Measurements from ENCODE around the gene FGF14.

FGF14 gene

DNA sequence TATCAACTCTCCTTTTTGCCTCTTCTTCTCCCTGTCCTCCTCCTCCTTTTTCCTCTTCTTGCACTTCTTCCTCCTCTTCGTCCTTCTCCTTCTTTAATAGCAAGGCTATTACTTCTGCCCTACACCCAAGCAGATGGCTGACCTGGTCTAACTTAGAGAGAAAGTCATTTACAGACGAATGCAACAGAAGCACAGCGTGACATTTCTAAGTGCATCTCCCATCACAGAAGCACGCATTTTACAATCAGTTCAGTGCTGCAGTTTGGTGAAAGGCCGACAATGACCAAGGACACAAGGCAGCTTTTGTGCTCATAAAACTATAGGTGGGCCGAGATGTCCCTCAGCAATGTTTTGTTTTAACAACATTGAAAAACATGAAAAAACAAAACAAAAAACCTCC is 231.5 kb downstream of the FGF14 start:
- Histone ChIP-seq H3K79me2 (no peaks in the 10 kb centered on the region), H3K9me3 (ENCODE audit: control insufficient read depth, low read length) (no peaks in the 10 kb centered on the region), H3K9ac (no peak overlapping the region), H3K4me2 (ENCODE audit: low read length) (no peak overlapping the region), H3K4me1 (no peaks in the 10 kb centered on the region), H3K27me3 (ENCODE audit: control insufficient read depth, insufficient read depth, low read length) (no peaks in the 10 kb centered on the region), H2AFZ (no peak overlapping the region), H3K4me3 (ENCODE audit: low read depth, low read length) (no peak overlapping the region), H3K27ac (no peak overlapping the region), H3K36me3 (ENCODE audit: control insufficient read depth, insufficient read depth, low read length) (no peaks in the 10 kb centered on the region)
- TF ChIP-seq, protein P1, sequence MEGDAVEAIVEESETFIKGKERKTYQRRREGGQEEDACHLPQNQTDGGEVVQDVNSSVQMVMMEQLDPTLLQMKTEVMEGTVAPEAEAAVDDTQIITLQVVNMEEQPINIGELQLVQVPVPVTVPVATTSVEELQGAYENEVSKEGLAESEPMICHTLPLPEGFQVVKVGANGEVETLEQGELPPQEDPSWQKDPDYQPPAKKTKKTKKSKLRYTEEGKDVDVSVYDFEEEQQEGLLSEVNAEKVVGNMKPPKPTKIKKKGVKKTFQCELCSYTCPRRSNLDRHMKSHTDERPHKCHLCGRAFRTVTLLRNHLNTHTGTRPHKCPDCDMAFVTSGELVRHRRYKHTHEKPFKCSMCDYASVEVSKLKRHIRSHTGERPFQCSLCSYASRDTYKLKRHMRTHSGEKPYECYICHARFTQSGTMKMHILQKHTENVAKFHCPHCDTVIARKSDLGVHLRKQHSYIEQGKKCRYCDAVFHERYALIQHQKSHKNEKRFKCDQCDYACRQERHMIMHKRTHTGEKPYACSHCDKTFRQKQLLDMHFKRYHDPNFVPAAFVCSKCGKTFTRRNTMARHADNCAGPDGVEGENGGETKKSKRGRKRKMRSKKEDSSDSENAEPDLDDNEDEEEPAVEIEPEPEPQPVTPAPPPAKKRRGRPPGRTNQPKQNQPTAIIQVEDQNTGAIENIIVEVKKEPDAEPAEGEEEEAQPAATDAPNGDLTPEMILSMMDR (IDR thresholded peaks at IDR 0.05): no peak

DNA sequence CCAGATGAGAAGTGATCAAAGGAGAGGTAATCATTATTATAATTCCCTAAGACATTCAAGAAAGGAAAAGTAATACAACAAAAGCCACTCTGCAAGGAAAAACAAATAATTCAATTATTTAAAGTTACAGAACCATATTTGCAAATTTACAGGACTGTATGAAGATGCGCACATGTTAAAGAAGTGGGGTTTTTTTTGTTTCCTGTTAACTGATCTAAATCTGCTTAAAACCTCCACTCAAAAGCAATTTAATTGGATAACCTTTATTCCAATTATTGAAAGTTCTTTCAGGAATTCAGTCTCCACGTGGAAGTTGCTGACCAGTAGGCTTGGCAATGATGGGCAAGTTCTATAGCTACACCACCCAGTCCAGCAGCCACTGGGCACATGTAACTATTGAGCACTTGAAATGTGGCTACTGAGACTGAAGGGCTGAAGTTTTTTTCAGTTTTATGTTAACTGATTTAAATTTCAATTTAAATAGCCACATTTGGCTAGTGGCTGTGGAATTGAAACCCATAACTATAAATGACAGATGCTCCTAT is 232.3 kb downstream of the FGF14 start:
- H3K79me2 ChIP-seq: no peaks in the 10 kb centered on the region
- H3K27me3 ChIP-seq (ENCODE audit: control insufficient read depth, insufficient read depth, low read length): no peaks in the 10 kb centered on the region
- no peaks in the 10 kb centered on the region for H3K36me3 ChIP-seq (ENCODE audit: control insufficient read depth, insufficient read depth, low read length)
- no peak overlapping the region for H3K4me3 ChIP-seq (ENCODE audit: low read depth, low read length)
- H3K4me2 ChIP-seq (ENCODE audit: low read length): no peak overlapping the region
- no peak overlapping the region for H2AFZ ChIP-seq
- no peaks in the 10 kb centered on the region for H3K9me3 ChIP-seq (ENCODE audit: control insufficient read depth, low read length)
- no peaks in the 10 kb centered on the region for H3K4me1 ChIP-seq
- no peak overlapping the region for H3K9ac ChIP-seq
- TF ChIP-seq, protein P1 (IDR thresholded peaks at IDR 0.05): no peak
- H3K27ac ChIP-seq: no peak overlapping the region

DNA sequence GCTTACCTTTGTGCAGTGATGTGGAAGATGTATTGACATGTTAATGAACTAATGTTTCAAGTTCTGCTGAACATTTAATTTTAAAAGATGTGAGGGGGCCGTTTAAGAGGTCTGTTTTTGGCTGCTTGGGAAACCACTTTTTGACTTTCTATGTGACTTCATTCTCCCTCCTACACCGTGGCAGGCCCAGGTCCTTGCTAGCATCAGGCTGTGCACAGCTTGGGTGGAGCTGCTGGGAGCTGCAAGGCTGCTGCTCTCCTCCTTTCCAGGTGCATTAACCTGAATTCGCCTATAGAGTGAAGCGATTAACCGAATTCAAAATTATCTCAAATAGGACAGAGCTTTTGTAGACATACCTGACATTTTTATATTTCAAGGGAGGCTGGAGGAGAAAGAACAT is 249.1 kb downstream of the FGF14 start:
- TF ChIP-seq, protein P1 (IDR thresholded peaks at IDR 0.05): no peak
- H3K79me2 ChIP-seq: no peaks in the 10 kb centered on the region
- H3K9ac ChIP-seq: no peak overlapping the region
- H3K27me3 ChIP-seq (ENCODE audit: control insufficient read depth, insufficient read depth, low read length): no peaks in the 10 kb centered on the region
- no peaks in the 10 kb centered on the region for H3K9me3 ChIP-seq (ENCODE audit: control insufficient read depth, low read length)
- H3K27ac ChIP-seq: no peak overlapping the region
- H3K36me3 ChIP-seq (ENCODE audit: control insufficient read depth, insufficient read depth, low read length): no peaks in the 10 kb centered on the region
- H3K4me1 ChIP-seq: no peaks in the 10 kb centered on the region
- no peak overlapping the region for H3K4me2 ChIP-seq (ENCODE audit: low read length)
- no peak overlapping the region for H2AFZ ChIP-seq
- H3K4me3 ChIP-seq (ENCODE audit: low read depth, low read length): no peak overlapping the region

DNA sequence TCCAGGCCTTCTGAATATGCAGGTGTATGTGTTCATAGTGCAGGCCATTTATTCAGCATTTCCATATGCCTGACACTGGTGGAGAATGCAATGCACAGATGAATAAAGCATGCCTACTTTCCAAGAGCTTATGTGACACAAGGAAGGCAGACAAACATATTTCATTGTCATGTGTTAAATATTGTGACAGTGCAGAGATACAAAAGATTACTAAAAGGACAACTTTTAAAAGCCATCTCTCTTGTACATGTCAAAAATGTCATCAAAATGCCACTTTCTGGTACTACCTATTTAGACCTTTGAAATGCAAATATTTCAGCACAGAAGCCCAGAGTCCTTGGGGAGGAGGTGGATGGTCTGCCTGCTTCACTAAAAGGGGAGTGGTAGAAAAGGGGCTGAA is 254.5 kb downstream of the FGF14 start:
- Histone ChIP-seq H3K27ac (no peak overlapping the region), H3K9me3 (ENCODE audit: control insufficient read depth, low read length) (no peaks in the 10 kb centered on the region), H3K9ac (no peak overlapping the region), H3K27me3 (ENCODE audit: control insufficient read depth, insufficient read depth, low read length) (no peaks in the 10 kb centered on the region), H3K4me3 (ENCODE audit: low read depth, low read length) (no peak overlapping the region), H3K79me2 (no peaks in the 10 kb centered on the region), H3K4me1 (no peaks in the 10 kb centered on the region), H3K4me2 (ENCODE audit: low read length) (no peak overlapping the region), H3K36me3 (ENCODE audit: control insufficient read depth, insufficient read depth, low read length) (no peaks in the 10 kb centered on the region), H2AFZ (no peak overlapping the region)
- TF ChIP-seq, protein P1 (IDR thresholded peaks at IDR 0.05): no peak

DNA sequence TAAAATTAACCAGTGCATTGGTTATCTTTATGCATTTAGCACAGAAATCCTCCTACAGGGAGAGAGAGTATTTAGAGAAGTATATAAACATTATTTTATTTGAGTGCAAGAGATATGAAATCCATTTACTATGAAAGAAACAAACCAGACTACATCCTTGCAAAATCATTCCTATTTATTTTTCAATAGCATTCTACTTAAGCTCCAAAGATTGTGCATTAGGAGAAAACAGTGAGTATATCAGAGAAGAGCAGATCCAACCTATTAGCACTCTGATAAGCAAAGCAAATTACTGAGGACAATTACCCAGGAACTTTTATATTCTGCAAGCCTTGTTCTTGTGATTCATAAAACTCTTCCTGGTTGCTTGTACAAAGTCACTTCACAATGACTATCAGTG is 256.1 kb downstream of the FGF14 start:
- H3K36me3 ChIP-seq (ENCODE audit: control insufficient read depth, insufficient read depth, low read length): no peaks in the 10 kb centered on the region
- no peaks in the 10 kb centered on the region for H3K4me1 ChIP-seq
- H3K4me2 ChIP-seq (ENCODE audit: low read length): no peak overlapping the region
- no peak overlapping the region for H2AFZ ChIP-seq
- H3K27ac ChIP-seq: no peak overlapping the region
- no peaks in the 10 kb centered on the region for H3K9me3 ChIP-seq (ENCODE audit: control insufficient read depth, low read length)
- no peaks in the 10 kb centered on the region for H3K27me3 ChIP-seq (ENCODE audit: control insufficient read depth, insufficient read depth, low read length)
- H3K79me2 ChIP-seq: no peaks in the 10 kb centered on the region
- TF ChIP-seq, protein P1 (IDR thresholded peaks at IDR 0.05): no peak
- no peak overlapping the region for H3K4me3 ChIP-seq (ENCODE audit: low read depth, low read length)
- no peak overlapping the region for H3K9ac ChIP-seq
